GM21526 (cell line): ENCODE data around the gene ABCA5.
"Not testable (repeated sequence)": the region's sequence is repeated elsewhere in the genome, so short reads cannot be mapped to it uniquely, and the experiment has no call there.

ENCODE experiments used
- ATAC-seq: cut with Tn5 transposase; IDR thresholded peaks from one replicate; pipeline ENCODE4 v1.9.1; 2021; ENCODE audit warnings: moderate library complexity; ENCODE audit not compliant: unreplicated experiment, low FRiP score

ABCA5 gene

GRCh38 chr17:69220098-69220497 lies 106.8 kb downstream of the ABCA5 start:
- ATAC-seq = no peak

GRCh38 chr17:69218986-69219385 lies 107.9 kb downstream of the ABCA5 start:
- ATAC-seq = no peak

- ATAC-seq = no peak
Measured at GRCh38 chr17:69213059-69213813, 113.7 kb downstream of the ABCA5 start.

- no peak for ATAC-seq
Measured at GRCh38 chr17:69208640-69209039, 118.3 kb downstream of the ABCA5 start.

- ATAC-seq = no peak
Measured at GRCh38 chr17:69207151-69207550, 119.8 kb downstream of the ABCA5 start.

GRCh38 chr17:69198238-69198637 lies 128.7 kb downstream of the ABCA5 start:
- ATAC-seq = no peak

GRCh38 chr17:69196105-69196653 lies 130.8 kb downstream of the ABCA5 start:
- not testable (repeated sequence) for ATAC-seq
